Bronchial epithelial cell (primary cell): ENCODE measurements around the gene EIF4H. TPM values are rescaled to one million over a fixed set of nuclear protein-coding genes. Genes with fewer than 3 reads are reported as not detected.

Experiments used
- DNase-seq: peaks from one replicate; pipeline ENCODE4 v3.0.0-alpha.2; 2010; ENCODE audit warnings: low read depth
- FAIRE-seq: peaks from 2 replicates; lab custom pipeline; 2011; peaks lifted over from hg19 to GRCh38; lab: Jason Lieb, UNC
- H3K27me3 ChIP-seq: 2 replicates; pipeline ENCODE4 v1.5.1; 2011; ENCODE audit warnings: low read length; ENCODE audit not compliant: control insufficient read depth, insufficient read depth
- H3K36me3 ChIP-seq: 2 replicates; pipeline ENCODE4 v1.5.1; 2011; ENCODE audit warnings: low read length; ENCODE audit not compliant: control insufficient read depth, insufficient read depth
- H3K4me3 ChIP-seq: 2 replicates; pipeline ENCODE4 v1.5.1; 2011; ENCODE audit warnings: mild to moderate bottlenecking, low read depth, low read length, control low read depth
- CTCF ChIP-seq: IDR thresholded peaks from 2 replicates; pipeline ENCODE4 v1.5.1; 2011; ENCODE audit warnings: mild to moderate bottlenecking, moderate library complexity, low read length, control low read depth, inconsistent platforms; ENCODE audit not compliant: insufficient read depth, severe bottlenecking
- total RNA-seq: library from RNA; depleted of rRNA; stranded (reverse); fragments of >200 nt; gene quantifications from 2 replicates; pipeline ENCODE4 v1.2.1, GENCODE V29; 2014

The EIF4H gene
- total RNA-seq, 1 donor from 2014 or later, result 370 TPM

- H3K36me3 ChIP-seq, result no peaks in the 10 kb centered on the region
- FAIRE-seq (no peak), DNase-seq (no peak)
- no peak for TF ChIP-seq CTCF
- H3K27me3 ChIP-seq, result no peaks in the 10 kb centered on the region
- no peak overlapping the region for H3K4me3 ChIP-seq
Measured at GRCh38 chr7:74216361-74216761, 42.2 kb downstream of the EIF4H start.

GRCh38 chr7:74217455-74218342 lies 43.5 kb downstream of the EIF4H start:
- no peak for DNase-seq
- FAIRE-seq, result no peak
- Histone ChIP-seq H3K36me3 (no peaks in the 10 kb centered on the region), H3K27me3 (no peaks in the 10 kb centered on the region), H3K4me3 (no peak overlapping the region)
- no peak for TF ChIP-seq CTCF

GRCh38 chr7:74218343-74218698 lies 44.2 kb downstream of the EIF4H start:
- TF ChIP-seq CTCF, result no peak
- no peaks in the 10 kb centered on the region for H3K36me3 ChIP-seq
- no peaks in the 10 kb centered on the region for H3K27me3 ChIP-seq
- H3K4me3 ChIP-seq, result no peak overlapping the region
- FAIRE-seq (no peak), DNase-seq (no peak)

GRCh38 chr7:74219416-74219815 lies 45.3 kb downstream of the EIF4H start:
- no peak for DNase-seq
- Histone ChIP-seq H3K27me3 (no peaks in the 10 kb centered on the region), H3K36me3 (no peaks in the 10 kb centered on the region), H3K4me3 (no peak overlapping the region)
- FAIRE-seq, result no peak
- TF ChIP-seq CTCF, result no peak

GRCh38 chr7:74220229-74220628 lies 46.1 kb downstream of the EIF4H start:
- no peaks in the 10 kb centered on the region for H3K36me3 ChIP-seq
- no peak for TF ChIP-seq CTCF
- H3K4me3 ChIP-seq, result no peak overlapping the region
- FAIRE-seq (no peak), DNase-seq (no peak)
- no peaks in the 10 kb centered on the region for H3K27me3 ChIP-seq
